Mesothelial cell of epicardium (in vitro differentiated cells): ENCODE results near the gene DGCR8. TPM values are rescaled to one million over a fixed set of nuclear protein-coding genes. Genes with fewer than 3 reads are reported as not detected.

ENCODE experiments used
- DNase-seq, 2 experiments: peaks; one replicate each; pipeline ENCODE4 v3.0.0; 2021; ENCODE audit warnings: low spot score in 2 of 2; ENCODE audit not compliant: unreplicated experiment in 2 of 2
- H3K27ac Mint-ChIP-seq: 2 replicates; pipeline ENCODE4 v1.8.0; 2021; ENCODE audit warnings: mixed read lengths
- H3K27me3 Mint-ChIP-seq: 2 replicates; pipeline ENCODE4 v1.8.0; 2021; ENCODE audit warnings: low read depth, mixed read lengths
- H3K36me3 Mint-ChIP-seq: 2 replicates; pipeline ENCODE4 v1.8.0; 2021; ENCODE audit warnings: mixed read lengths
- H3K4me1 Mint-ChIP-seq: 2 replicates; pipeline ENCODE4 v1.8.0; 2021; ENCODE audit warnings: mixed read lengths
- H3K4me3 Mint-ChIP-seq: 2 replicates; pipeline ENCODE4 v1.8.0; 2021; ENCODE audit warnings: mild to moderate bottlenecking, moderate library complexity, mixed read lengths
- H3K9me3 Mint-ChIP-seq: 2 replicates; pipeline ENCODE4 v1.8.0; 2021; ENCODE audit warnings: mixed read lengths
- CTCF ChIP-seq: fragments of 200-600 bp; sonication (generic); IDR thresholded peaks from one replicate; pipeline ENCODE4 v1.5.0; 2021; ENCODE audit warnings: antibody characterized with exemption; ENCODE audit not compliant: unreplicated experiment
- total RNA-seq: library from RNA; stranded (reverse); gene quantifications from 3 replicates; pipeline ENCODE4 v1.2.1, GENCODE V29; 2021

The DGCR8 gene
- total RNA-seq, 1 donor from 2014 or later = 71.5 TPM

GRCh38 chr22:20054034-20054427 is 26.0 kb upstream of the DGCR8 start:
- Mint-ChIP-seq H3K4me3 (no peak overlapping the region), H3K27me3 (no peaks in the 10 kb centered on the region), H3K27ac (no peak overlapping the region), H3K36me3 (peaks cover 8% of the 10 kb centered on the region), H3K9me3 (peaks cover 1% of the 10 kb centered on the region), H3K4me1 (peaks cover 4% of the 10 kb centered on the region)
- no peak for DNase-seq
- no peak for TF ChIP-seq CTCF

DNA sequence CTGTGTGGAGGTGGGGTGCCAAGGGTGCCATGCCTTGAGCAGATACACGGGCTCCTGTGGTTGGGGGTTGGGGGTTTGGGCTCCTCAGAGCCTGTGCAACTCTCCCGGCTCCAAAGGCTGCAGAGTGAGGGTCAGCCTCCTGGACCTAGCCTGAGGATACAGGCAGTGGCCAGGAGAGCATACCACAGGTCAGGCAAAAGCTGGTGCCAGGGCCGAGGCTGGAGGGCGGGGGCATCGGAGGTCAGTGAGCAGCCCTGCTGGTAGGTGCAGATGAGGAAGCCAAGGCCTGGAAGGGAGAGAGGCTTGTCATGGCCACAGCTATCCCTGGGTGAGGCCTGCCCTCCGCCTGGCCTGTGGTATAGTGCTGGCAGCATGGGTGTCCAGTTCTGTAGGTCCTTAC is 25.6 kb upstream of the DGCR8 start:
- Mint-ChIP-seq H3K27ac (no peak overlapping the region), H3K4me3 (no peak overlapping the region), H3K4me1 (peaks cover 4% of the 10 kb centered on the region), H3K36me3 (peaks cover 6% of the 10 kb centered on the region), H3K27me3 (no peaks in the 10 kb centered on the region), H3K9me3 (no peaks in the 10 kb centered on the region)
- DNase-seq = no peak
- no peak for TF ChIP-seq CTCF

GRCh38 chr22:20055144-20055543 is 24.9 kb upstream of the DGCR8 start:
- Mint-ChIP-seq H3K27me3 (no peaks in the 10 kb centered on the region), H3K4me3 (no peak overlapping the region), H3K4me1 (peaks cover 4% of the 10 kb centered on the region), H3K27ac (no peak overlapping the region), H3K9me3 (no peaks in the 10 kb centered on the region), H3K36me3 (peaks cover 4% of the 10 kb centered on the region)
- no peak for TF ChIP-seq CTCF
- DNase-seq = no peak

GRCh38 chr22:20055654-20056053 is 24.4 kb upstream of the DGCR8 start:
- no peaks in the 10 kb centered on the region for H3K9me3 Mint-ChIP-seq
- no peak overlapping the region for H3K27ac Mint-ChIP-seq
- DNase-seq = no peak
- H3K4me1 Mint-ChIP-seq = peaks cover 4% of the 10 kb centered on the region
- H3K36me3 Mint-ChIP-seq = peaks cover 3% of the 10 kb centered on the region
- no peaks in the 10 kb centered on the region for H3K27me3 Mint-ChIP-seq
- TF ChIP-seq CTCF = no peak
- H3K4me3 Mint-ChIP-seq = no peak overlapping the region

DNA sequence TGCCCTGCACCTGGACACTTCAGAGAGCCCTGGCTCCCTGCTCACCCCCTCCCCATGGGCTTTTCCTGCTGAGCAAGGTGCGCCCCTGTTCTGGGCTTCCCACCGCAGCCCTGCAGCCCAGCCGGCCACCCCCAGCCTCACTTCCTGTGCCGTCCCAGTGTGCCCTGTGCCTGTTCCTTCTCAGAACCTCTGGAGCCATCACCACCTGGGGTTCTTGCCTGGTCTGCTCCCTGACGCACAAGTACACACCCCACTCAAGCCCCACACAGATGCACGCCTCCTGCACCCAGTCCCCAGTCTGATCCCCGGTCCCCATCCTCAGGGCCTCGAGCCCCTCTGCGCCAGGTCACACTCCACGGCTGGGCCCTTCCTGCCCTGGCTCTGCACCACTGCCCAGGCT is 23.9 kb upstream of the DGCR8 start:
- Mint-ChIP-seq H3K4me1 (peaks cover 4% of the 10 kb centered on the region), H3K27ac (no peak overlapping the region), H3K36me3 (peaks cover 2% of the 10 kb centered on the region), H3K9me3 (no peaks in the 10 kb centered on the region), H3K4me3 (no peak overlapping the region), H3K27me3 (no peaks in the 10 kb centered on the region)
- no peak for TF ChIP-seq CTCF
- no peak for DNase-seq
